HG03095 (cell line): ENCODE data around the gene TXNIP.
A peak's percentile ranks its signal among the peaks of the same experiment; 100 is the strongest.

Source experiments
- ATAC-seq: cut with Tn5 transposase; IDR thresholded peaks from one replicate; pipeline ENCODE4 v1.9.1; 2021; ENCODE audit warnings: moderate library complexity; ENCODE audit not compliant: unreplicated experiment

The TXNIP gene

GRCh38 chr1:146012703-146013558 lies 16.6 kb upstream of the TXNIP start:
- ATAC-seq, result no peak

GRCh38 chr1:146010126-146010738 lies 13.9 kb upstream of the TXNIP start:
- ATAC-seq, result no peak

GRCh38 chr1:146007489-146008133 lies 11.2 kb upstream of the TXNIP start:
- no peak for ATAC-seq

DNA sequence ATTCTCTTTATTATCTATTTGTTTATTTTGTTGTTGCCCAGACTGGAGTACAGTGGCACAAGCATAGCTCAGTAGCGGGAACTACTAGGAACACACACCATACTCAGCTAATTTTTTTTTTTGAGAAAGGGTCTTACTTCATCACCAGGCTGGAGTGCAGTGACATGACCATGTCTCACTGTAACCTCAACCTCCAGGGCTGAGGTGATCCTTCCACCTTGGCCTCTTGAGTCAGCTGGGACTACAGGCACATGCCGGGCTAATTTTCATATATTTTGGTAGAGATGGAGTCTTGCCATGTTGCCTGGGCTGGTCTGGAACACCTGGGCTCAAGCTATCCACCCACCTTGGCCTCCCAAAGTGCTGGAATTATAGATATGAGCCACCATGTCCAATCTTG lies 5.3 kb upstream of the TXNIP start:
- ATAC-seq, result no peak

GRCh38 chr1:145999321-146000024 lies 3.1 kb upstream of the TXNIP start:
- ATAC-seq, result no peak

- ATAC-seq, result no peak
Measured at GRCh38 chr1:145997718-145998023, 1.3 kb upstream of the TXNIP start.

- ATAC-seq, result peak; percentile 22
Measured at GRCh38 chr1:145997016-145997717, 788 bp upstream of the TXNIP start.

DNA sequence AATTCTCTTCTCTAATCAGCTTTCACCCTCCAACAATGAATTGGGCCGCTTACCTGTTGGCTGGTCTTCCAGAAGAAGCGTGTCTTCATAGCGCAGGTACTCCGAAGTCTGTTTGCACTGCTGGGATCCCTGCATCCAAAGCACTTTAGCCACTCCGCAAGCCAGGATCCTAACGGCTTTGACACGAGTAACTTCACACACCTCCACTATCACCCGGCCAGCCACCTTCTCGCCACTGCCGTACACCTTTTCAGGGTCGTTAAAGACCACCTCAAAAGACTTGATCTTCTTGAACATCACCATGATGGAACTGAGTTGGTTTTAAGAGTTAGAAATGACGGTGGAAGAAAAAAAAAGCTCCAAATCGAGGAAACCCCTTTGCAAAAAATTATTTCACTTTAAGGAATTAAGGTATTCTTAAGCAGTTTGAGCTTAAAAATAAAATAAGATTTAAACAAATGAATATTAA lies 381 bp downstream of the TXNIP start:
- no peak for ATAC-seq

DNA sequence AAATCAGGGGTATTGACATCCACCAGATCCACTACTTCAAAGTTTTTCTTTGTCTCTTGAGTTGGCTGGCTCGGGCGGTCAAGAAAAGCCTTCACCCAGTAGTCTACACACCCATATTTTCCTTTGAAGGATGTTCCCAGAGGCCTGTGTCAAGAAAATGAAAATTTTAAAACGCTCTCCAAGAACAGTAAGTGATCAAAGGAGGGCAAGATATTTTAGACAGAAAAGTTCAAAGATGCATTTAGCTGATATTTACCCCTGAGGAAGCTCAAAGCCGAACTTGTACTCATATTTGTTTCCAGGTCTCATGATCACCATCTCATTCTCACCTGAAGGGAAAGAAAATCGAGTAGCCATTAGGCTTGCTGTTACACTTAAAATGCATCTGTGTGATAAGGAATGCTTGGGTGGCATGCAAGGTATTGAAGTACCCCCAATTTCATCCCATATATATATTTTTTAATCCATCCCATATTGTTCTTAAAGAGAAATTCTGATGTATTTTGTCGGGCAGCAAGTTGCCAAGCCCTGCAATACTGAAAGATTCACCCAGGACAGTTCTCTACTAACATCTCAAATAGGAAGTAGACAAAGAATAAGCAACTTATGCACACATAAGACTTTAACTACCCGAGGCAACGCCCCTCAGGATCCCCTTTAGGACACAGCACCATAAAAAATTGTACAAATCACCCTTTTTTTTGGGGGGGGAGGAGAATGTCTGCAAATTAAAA lies 1.1 kb downstream of the TXNIP start:
- ATAC-seq, result no peak

- no peak for ATAC-seq
Measured at GRCh38 chr1:145994391-145995120, 1.8 kb downstream of the TXNIP start.

GRCh38 chr1:145993618-145994390 lies 2.6 kb downstream of the TXNIP start:
- no peak for ATAC-seq

- ATAC-seq, result no peak
Measured at GRCh38 chr1:145992958-145993617, 3.3 kb downstream of the TXNIP start.

GRCh38 chr1:145992502-145992936 lies 3.9 kb downstream of the TXNIP start:
- ATAC-seq, result no peak

DNA sequence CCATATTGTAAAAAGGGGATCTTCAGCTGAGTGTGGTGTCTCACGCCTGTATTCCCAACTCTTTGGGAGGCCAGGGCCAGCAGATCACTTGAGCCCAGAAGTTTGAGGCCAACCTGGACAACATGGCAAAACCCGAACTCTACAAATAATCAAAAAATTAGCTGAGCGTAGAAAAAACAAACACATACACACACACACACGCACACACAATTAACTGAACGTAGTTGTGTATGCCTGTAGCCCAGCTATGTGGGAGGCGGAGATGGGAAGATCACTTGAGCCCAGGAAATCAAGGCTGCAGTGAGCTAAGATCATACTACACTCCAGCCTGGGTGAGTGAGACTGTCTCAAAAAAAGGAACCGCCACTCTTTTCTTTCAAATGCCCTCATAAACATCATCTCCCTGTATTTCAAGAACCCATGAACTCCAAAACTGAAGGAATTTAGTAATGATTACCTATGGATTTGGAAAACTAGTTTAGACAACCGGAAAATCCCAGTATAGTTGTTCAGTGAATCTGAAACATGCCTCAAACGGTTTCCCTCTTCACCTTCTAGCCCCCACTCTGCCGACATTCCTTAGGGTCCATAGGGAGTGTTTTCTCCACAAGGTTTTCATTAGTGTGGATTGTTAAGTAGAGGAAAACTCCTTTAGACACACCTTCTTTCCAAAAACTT lies 4.5 kb downstream of the TXNIP start:
- no peak for ATAC-seq

DNA sequence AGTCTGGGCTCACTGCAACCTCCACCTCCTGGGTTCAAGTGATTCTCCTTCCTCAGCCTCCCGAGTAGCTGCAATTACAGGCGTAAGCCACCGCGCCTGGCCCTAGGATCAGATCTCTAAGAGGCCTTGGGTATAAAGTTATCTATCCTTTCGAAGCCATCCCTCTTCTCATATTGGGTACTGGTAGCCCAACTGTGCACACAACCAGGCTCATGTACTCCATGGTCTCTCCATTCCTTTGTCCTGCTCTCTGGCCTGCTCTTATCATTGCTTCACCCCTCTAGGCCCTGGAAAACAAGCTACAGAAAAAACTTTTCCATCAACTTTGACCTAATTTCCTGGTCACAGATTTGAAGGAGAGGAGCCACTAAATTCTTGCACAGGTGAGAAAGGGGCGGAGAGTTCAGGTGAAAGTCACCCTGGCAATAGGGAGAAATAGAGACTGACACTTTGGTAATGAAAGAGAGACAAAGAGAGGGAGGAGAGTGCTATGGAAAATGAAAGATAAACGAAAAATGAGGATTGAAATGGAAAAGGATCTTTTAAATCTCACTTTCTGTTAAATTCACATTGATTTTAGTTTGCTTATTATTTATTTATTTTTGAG lies 6.0 kb downstream of the TXNIP start:
- no peak for ATAC-seq

- ATAC-seq, result no peak
Measured at GRCh38 chr1:145988773-145989172, 7.6 kb downstream of the TXNIP start.

DNA sequence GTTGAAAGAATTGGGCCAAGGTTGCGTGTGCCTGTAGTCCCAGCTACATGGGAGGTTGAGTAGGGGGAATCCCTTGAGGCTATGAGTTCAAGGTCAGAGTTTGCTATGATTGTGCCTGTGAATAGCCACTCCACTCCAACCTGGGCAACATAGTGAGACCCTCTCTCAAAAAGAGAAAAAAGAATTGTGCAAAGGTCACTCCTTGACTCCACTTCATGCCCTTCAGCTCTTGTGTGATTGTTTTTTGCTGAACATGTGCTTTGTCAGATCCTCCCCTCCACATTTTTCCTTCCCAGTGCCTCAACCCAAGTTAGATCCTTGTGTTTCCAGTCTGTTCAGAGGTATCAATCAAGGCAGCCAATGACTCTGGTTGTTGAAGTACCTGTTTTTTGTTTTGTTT lies 8.5 kb downstream of the TXNIP start:
- no peak for ATAC-seq
